Measurements from ENCODE around the gene CFAP100.

Gene CFAP100

GRCh38 chr3:126356373-126357264 lies 38.1 kb upstream of the CFAP100 start:
- DNase-seq (ENCODE audit: low read depth, low spot score), result no peak

- peak; percentile 24 for DNase-seq (ENCODE audit: low read depth, low spot score)
Observed at GRCh38 chr3:126357295-126358037, 37.2 kb upstream of the CFAP100 start, which contains the start of gene KLF15. Gene KLF15 (minus strand): TSS chr3:126357408. CDS start chr3:126352922, 4,486 bp downstream.

GRCh38 chr3:126358038-126358815 lies 36.5 kb upstream of the CFAP100 start:
- no peak for DNase-seq (ENCODE audit: low read depth, low spot score)

- no peak for DNase-seq (ENCODE audit: low read depth, low spot score)
Observed at GRCh38 chr3:126358816-126359181, 35.9 kb upstream of the CFAP100 start.

- DNase-seq (ENCODE audit: low read depth, low spot score), result no peak
Observed at GRCh38 chr3:126360046-126360713, 34.5 kb upstream of the CFAP100 start.

GRCh38 chr3:126360714-126361060 lies 34.0 kb upstream of the CFAP100 start:
- no peak for DNase-seq (ENCODE audit: low read depth, low spot score)

GRCh38 chr3:126361211-126361610 lies 33.5 kb upstream of the CFAP100 start:
- no peak for DNase-seq (ENCODE audit: low read depth, low spot score)

GRCh38 chr3:126364130-126364695 lies 30.5 kb upstream of the CFAP100 start:
- DNase-seq (ENCODE audit: low read depth, low spot score), result no peak

GRCh38 chr3:126364731-126365301 lies 29.9 kb upstream of the CFAP100 start:
- DNase-seq (ENCODE audit: low read depth, low spot score), result no peak

GRCh38 chr3:126365351-126366277 lies 29.1 kb upstream of the CFAP100 start:
- DNase-seq (ENCODE audit: low read depth, low spot score), result no peak

GRCh38 chr3:126367316-126367805 lies 27.3 kb upstream of the CFAP100 start:
- no peak for DNase-seq (ENCODE audit: low read depth, low spot score)

GRCh38 chr3:126369490-126369889 lies 25.2 kb upstream of the CFAP100 start:
- no peak for DNase-seq (ENCODE audit: low read depth, low spot score)

GRCh38 chr3:126370055-126370454 lies 24.7 kb upstream of the CFAP100 start:
- no peak for DNase-seq (ENCODE audit: low read depth, low spot score)

- DNase-seq (ENCODE audit: low read depth, low spot score), result no peak
Observed at GRCh38 chr3:126370606-126371005, 24.1 kb upstream of the CFAP100 start.

- no peak for DNase-seq (ENCODE audit: low read depth, low spot score)
Observed at GRCh38 chr3:126371096-126371705, 23.5 kb upstream of the CFAP100 start.

GRCh38 chr3:126372413-126373145 lies 22.1 kb upstream of the CFAP100 start:
- DNase-seq (ENCODE audit: low read depth, low spot score), result no peak

GRCh38 chr3:126373146-126373613 lies 21.5 kb upstream of the CFAP100 start:
- DNase-seq (ENCODE audit: low read depth, low spot score), result no peak
